GM23338 (cell line): Measurements from ENCODE around the gene CCDC106. TPM values are rescaled to one million over a fixed set of nuclear protein-coding genes. Genes with fewer than 3 reads are reported as not detected.

ENCODE experiments used
- ATAC-seq: fragments of 200-7000 bp; cut with Tn5 transposase; 3 replicates; pipeline ENCODE4 v1.9.1; 2020
- DNase-seq: peaks from one replicate; pipeline ENCODE4 v3.0.0-alpha.2; 2015; ENCODE audit warnings: low spot score
- H2AFZ ChIP-seq: fragments of 200-600 bp; sonication (generic); 2 replicates; pipeline ENCODE4 v1.8.0; 2016; ENCODE audit warnings: antibody characterized with exemption, mild to moderate bottlenecking, moderate library complexity
- H3F3A ChIP-seq: fragments of 200-600 bp; sonication (generic); replicated peaks from 2 replicates; pipeline ENCODE4 v1.8.0; 2017; ENCODE audit warnings: antibody characterized with exemption, mixed run types, low read depth
- H3K27ac ChIP-seq: fragments of 200-600 bp; sonication (generic); 2 replicates; pipeline ENCODE4 v1.6.1; 2016; ENCODE audit warnings: low read depth
- H3K27me3 ChIP-seq: fragments of 200-600 bp; sonication (generic); 2 replicates; pipeline ENCODE4 v1.8.0; 2016; ENCODE audit warnings: mild to moderate bottlenecking, mixed run types, moderate library complexity; ENCODE audit not compliant: insufficient read depth
- H3K36me3 ChIP-seq: fragments of 200-600 bp; sonication (generic); 2 replicates; pipeline ENCODE4 v1.8.0; 2016; ENCODE audit warnings: mild to moderate bottlenecking; ENCODE audit not compliant: insufficient read depth
- H3K4me1 ChIP-seq: fragments of 200-600 bp; sonication (generic); 2 replicates; pipeline ENCODE4 v1.8.0; 2016; ENCODE audit warnings: mild to moderate bottlenecking, moderate library complexity; ENCODE audit not compliant: insufficient read depth
- H3K4me2 ChIP-seq: fragments of 200-600 bp; sonication (generic); 2 replicates; pipeline ENCODE4 v1.7.1; 2017; ENCODE audit warnings: mixed run types
- H3K4me3 ChIP-seq: fragments of 200-600 bp; sonication (generic); 2 replicates; pipeline ENCODE4 v1.6.1; 2016; ENCODE audit warnings: mixed run types
- H3K79me2 ChIP-seq: fragments of 200-600 bp; sonication (generic); replicated peaks from 2 replicates; pipeline ENCODE4 v1.8.0; 2017; ENCODE audit warnings: mild to moderate bottlenecking; ENCODE audit not compliant: insufficient read depth
- H3K9me2 ChIP-seq: fragments of 200-600 bp; sonication (generic); 2 replicates; pipeline ENCODE4 v1.8.0; 2017; ENCODE audit not compliant: insufficient read depth
- H4K20me1 ChIP-seq: fragments of 200-600 bp; sonication (generic); replicated peaks from 2 replicates; pipeline ENCODE4 v1.8.0; 2017; ENCODE audit warnings: mild to moderate bottlenecking; ENCODE audit not compliant: insufficient read depth
- H3K27ac Mint-ChIP-seq: 2 replicates; pipeline ENCODE4 v1.8.0; 2020; ENCODE audit warnings: inconsistent platforms, mild to moderate bottlenecking, moderate library complexity, mixed read lengths
- H3K27me3 Mint-ChIP-seq: 3 replicates; pipeline ENCODE4 v1.8.0; 2022; ENCODE audit warnings: low read depth, mild to moderate bottlenecking, moderate library complexity, mixed read lengths, inconsistent platforms; ENCODE audit not compliant: insufficient read depth, poor library complexity
- H3K36me3 Mint-ChIP-seq: 3 replicates; pipeline ENCODE4 v1.8.0; 2021; ENCODE audit warnings: low read depth, mild to moderate bottlenecking, inconsistent platforms, moderate library complexity, mixed read lengths
- H3K4me1 Mint-ChIP-seq: 3 replicates; pipeline ENCODE4 v1.8.0; 2020; ENCODE audit warnings: mild to moderate bottlenecking, inconsistent platforms, mixed read lengths
- H3K4me3 Mint-ChIP-seq: 3 replicates; pipeline ENCODE4 v1.8.0; 2021; ENCODE audit warnings: moderate library complexity, mild to moderate bottlenecking, inconsistent platforms, mixed read lengths
- H3K9me3 Mint-ChIP-seq: 3 replicates; pipeline ENCODE4 v1.8.0; 2020; ENCODE audit warnings: moderate library complexity, mild to moderate bottlenecking, inconsistent platforms, mixed read lengths
- CREB1 ChIP-seq: fragments of 250-450 bp; sonication (Bioruptor Pico); IDR thresholded peaks from 2 replicates; pipeline ENCODE4 v1.5.0; 2020; ENCODE audit warnings: low read depth, mild to moderate bottlenecking, moderate library complexity
- JUNB ChIP-seq: IDR thresholded peaks from one replicate; pipeline ENCODE4 v1.6.1; 2016; ENCODE audit warnings: antibody characterized with exemption; ENCODE audit not compliant: unreplicated experiment
- NANOG ChIP-seq: IDR thresholded peaks from 2 replicates; pipeline ENCODE4 v1.6.1; 2016; ENCODE audit warnings: antibody characterized with exemption, borderline replicate concordance
- POLR2AphosphoS5 ChIP-seq: IDR thresholded peaks from 2 replicates; pipeline ENCODE4 v1.6.1; 2016; ENCODE audit warnings: antibody characterized with exemption, low read depth
- STAT1 ChIP-seq: IDR thresholded peaks from one replicate; pipeline ENCODE4 v1.6.1; 2016; ENCODE audit warnings: antibody characterized with exemption; ENCODE audit not compliant: unreplicated experiment
- ZNF114 ChIP-seq: fragments of 250-450 bp; sonication (Bioruptor Pico); IDR thresholded peaks from 2 replicates; pipeline ENCODE4 v1.5.0; 2020; ENCODE audit warnings: mild to moderate bottlenecking, moderate library complexity
- polyA plus RNA-seq: library from polyadenylated mRNA; unstranded; fragments of >200 nt; fragmentation: Nextera tagmentation; extraction: Ambion mirVana; gene quantifications from 2 replicates; pipeline ENCODE4 v1.2.1, GENCODE V29; 2016
- total RNA-seq: library from RNA; depleted of rRNA; stranded (reverse); fragments of >200 nt; shearing (Covaris generic); gene quantifications from 2 replicates; pipeline ENCODE4 v1.2.3, GENCODE V29; 2014
- TF ChIP-seq, protein P1 (sequence below): IDR thresholded peaks from 2 replicates; pipeline ENCODE4 v1.6.1; 2016; ENCODE audit warnings: antibody characterized with exemption
- TF ChIP-seq, protein P2 (sequence below): IDR thresholded peaks from one replicate; pipeline ENCODE4 v1.6.1; 2018; ENCODE audit warnings: antibody characterized with exemption; ENCODE audit not compliant: unreplicated experiment
- TF ChIP-seq, protein P3 (sequence below), 2 experiments: fragments of 200-600 bp in 1 of 2; sonication (generic) in 1 of 2; conservative IDR thresholded peaks; 2 replicates each; pipeline versions ENCODE4 v1.5.1 to v1.6.1; 2016 to 2017; ENCODE audit warnings: antibody characterized with exemption in 2 of 2, low read depth in 2 of 2, mild to moderate bottlenecking in 2 of 2, moderate library complexity in 1 of 2

The CCDC106 gene
- total and polyA plus RNA-seq, 2 experiments from 2014 or later: 12.0 to 17.6 TPM

DNA sequence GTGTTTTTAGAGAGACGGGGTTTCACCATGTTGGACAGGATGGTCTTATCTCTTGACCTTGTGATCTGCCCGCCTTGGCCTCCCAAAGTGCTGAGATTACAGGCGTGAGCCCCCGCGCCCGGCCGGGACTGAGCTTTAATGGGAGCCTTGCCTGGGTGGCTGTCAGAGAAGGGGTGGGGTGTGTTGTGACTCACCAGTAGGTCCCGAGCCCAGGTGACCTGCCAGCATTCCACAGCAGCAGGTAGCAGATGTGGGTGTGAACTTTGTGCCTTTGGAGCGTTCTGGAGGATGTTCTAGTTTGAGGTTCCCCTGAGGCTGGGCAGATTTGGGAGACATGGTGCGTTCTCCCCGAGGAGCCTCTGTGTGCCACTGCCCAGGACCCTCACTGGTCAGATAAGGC, 19.9 kb downstream of the CCDC106 start:
- H2AFZ ChIP-seq: no peak overlapping the region
- H3K9me2 ChIP-seq: no peaks in the 10 kb centered on the region
- Mint-ChIP-seq H3K4me1 (peaks cover 20% of the 10 kb centered on the region), H3K27me3 (peaks cover 38% of the 10 kb centered on the region), H3K4me3 (no peak overlapping the region), H3K36me3 (peaks cover 92% of the 10 kb centered on the region), H3K9me3 (peaks cover 5% of the 10 kb centered on the region; the same call in 1 of the 3 replicates), H3K27ac (no peak overlapping the region; the same call in 1 of the 2 replicates)
- peaks cover 30% of the 10 kb centered on the region for H3F3A ChIP-seq
- no peak overlapping the region for H3K4me2 ChIP-seq
- H3K79me2 ChIP-seq: peaks cover 78% of the 10 kb centered on the region
- H3K4me3 ChIP-seq: no peak overlapping the region
- peaks cover 39% of the 10 kb centered on the region for H4K20me1 ChIP-seq
- TF ChIP-seq STAT1: no peak
- TF ChIP-seq, protein P1, sequence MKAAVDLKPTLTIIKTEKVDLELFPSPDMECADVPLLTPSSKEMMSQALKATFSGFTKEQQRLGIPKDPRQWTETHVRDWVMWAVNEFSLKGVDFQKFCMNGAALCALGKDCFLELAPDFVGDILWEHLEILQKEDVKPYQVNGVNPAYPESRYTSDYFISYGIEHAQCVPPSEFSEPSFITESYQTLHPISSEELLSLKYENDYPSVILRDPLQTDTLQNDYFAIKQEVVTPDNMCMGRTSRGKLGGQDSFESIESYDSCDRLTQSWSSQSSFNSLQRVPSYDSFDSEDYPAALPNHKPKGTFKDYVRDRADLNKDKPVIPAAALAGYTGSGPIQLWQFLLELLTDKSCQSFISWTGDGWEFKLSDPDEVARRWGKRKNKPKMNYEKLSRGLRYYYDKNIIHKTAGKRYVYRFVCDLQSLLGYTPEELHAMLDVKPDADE: no peak
- no peak for TF ChIP-seq POLR2AphosphoS5
- peak overlapping the region; percentile 79; the same call in 1 of the 2 replicates for H3K27ac ChIP-seq
- ATAC-seq (no peak), DNase-seq (no peak)
- H3K36me3 ChIP-seq: peaks cover 32% of the 10 kb centered on the region
- peaks cover 12% of the 10 kb centered on the region for H3K4me1 ChIP-seq
- H3K27me3 ChIP-seq: no peaks in the 10 kb centered on the region

DNA sequence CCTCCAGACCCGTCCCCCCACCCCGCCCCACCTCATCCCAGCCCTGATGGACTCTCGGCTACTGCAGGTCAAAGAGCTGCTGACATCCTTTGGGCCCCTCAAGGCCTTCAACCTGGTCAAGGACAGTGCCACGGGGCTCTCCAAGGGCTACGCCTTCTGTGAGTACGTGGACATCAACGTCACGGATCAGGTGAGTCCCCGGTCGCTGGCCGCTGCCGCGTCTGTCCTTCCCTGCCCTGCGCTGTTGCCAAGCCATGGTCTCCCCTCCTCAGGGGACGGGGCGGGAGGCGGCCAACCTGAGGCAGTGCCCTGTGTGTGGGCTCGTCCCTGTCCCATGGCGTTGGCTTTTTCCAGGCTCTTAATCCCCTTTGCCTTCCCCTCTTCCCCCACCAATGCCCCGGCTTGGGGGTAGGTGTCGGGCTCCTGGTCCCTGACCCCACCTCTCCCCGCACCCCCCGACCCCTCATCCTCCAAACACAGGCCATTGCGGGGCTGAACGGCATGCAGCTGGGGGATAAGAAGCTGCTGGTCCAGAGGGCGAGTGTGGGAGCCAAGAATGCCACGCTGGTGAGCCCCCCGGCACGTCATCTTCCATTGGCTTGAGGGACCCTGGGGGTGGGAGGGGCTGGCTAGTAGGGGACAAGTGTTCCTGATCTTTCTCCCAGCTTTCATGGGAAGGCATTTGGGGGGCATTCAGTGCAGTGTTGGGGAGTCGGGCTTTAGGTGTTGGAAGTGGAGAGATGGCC, 20.8 kb downstream of the CCDC106 start:
- H3K9me3 Mint-ChIP-seq: peaks cover 5% of the 10 kb centered on the region; the same call in 1 of the 3 replicates
- H3K27me3 Mint-ChIP-seq: peaks cover 40% of the 10 kb centered on the region
- TF ChIP-seq JUNB (no peak), CREB1 (no peak), STAT1 (no peak), NANOG (no peak), ZNF114 (no peak)
- TF ChIP-seq, protein P2, sequence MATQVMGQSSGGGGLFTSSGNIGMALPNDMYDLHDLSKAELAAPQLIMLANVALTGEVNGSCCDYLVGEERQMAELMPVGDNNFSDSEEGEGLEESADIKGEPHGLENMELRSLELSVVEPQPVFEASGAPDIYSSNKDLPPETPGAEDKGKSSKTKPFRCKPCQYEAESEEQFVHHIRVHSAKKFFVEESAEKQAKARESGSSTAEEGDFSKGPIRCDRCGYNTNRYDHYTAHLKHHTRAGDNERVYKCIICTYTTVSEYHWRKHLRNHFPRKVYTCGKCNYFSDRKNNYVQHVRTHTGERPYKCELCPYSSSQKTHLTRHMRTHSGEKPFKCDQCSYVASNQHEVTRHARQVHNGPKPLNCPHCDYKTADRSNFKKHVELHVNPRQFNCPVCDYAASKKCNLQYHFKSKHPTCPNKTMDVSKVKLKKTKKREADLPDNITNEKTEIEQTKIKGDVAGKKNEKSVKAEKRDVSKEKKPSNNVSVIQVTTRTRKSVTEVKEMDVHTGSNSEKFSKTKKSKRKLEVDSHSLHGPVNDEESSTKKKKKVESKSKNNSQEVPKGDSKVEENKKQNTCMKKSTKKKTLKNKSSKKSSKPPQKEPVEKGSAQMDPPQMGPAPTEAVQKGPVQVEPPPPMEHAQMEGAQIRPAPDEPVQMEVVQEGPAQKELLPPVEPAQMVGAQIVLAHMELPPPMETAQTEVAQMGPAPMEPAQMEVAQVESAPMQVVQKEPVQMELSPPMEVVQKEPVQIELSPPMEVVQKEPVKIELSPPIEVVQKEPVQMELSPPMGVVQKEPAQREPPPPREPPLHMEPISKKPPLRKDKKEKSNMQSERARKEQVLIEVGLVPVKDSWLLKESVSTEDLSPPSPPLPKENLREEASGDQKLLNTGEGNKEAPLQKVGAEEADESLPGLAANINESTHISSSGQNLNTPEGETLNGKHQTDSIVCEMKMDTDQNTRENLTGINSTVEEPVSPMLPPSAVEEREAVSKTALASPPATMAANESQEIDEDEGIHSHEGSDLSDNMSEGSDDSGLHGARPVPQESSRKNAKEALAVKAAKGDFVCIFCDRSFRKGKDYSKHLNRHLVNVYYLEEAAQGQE: no peak
- TF ChIP-seq, protein P3, sequence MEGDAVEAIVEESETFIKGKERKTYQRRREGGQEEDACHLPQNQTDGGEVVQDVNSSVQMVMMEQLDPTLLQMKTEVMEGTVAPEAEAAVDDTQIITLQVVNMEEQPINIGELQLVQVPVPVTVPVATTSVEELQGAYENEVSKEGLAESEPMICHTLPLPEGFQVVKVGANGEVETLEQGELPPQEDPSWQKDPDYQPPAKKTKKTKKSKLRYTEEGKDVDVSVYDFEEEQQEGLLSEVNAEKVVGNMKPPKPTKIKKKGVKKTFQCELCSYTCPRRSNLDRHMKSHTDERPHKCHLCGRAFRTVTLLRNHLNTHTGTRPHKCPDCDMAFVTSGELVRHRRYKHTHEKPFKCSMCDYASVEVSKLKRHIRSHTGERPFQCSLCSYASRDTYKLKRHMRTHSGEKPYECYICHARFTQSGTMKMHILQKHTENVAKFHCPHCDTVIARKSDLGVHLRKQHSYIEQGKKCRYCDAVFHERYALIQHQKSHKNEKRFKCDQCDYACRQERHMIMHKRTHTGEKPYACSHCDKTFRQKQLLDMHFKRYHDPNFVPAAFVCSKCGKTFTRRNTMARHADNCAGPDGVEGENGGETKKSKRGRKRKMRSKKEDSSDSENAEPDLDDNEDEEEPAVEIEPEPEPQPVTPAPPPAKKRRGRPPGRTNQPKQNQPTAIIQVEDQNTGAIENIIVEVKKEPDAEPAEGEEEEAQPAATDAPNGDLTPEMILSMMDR (conservative IDR thresholded peaks at IDR 0.05; ENCODE audit: low read depth in 2 of 2): no peak

More for the DNA sequence above, 20.8 kb downstream of the CCDC106 start:
- no peaks in the 10 kb centered on the region for H3K27me3 ChIP-seq
- H3F3A ChIP-seq: peaks cover 38% of the 10 kb centered on the region
- H3K27ac ChIP-seq: no peak overlapping the region
- no peaks in the 10 kb centered on the region for H3K9me2 ChIP-seq
- peaks cover 39% of the 10 kb centered on the region for H4K20me1 ChIP-seq
- peaks cover 28% of the 10 kb centered on the region for H3K4me1 Mint-ChIP-seq
- ATAC-seq (no peak), DNase-seq (no peak)
- no peak overlapping the region for H3K4me3 ChIP-seq
- H3K4me3 Mint-ChIP-seq: no peak overlapping the region
- H3K4me2 ChIP-seq: no peak overlapping the region
- H3K36me3 ChIP-seq: peaks cover 24% of the 10 kb centered on the region
- H3K4me1 ChIP-seq: peaks cover 20% of the 10 kb centered on the region
- no peak overlapping the region for H2AFZ ChIP-seq
- no peak overlapping the region for H3K27ac Mint-ChIP-seq
- peaks cover 78% of the 10 kb centered on the region for H3K79me2 ChIP-seq
- H3K36me3 Mint-ChIP-seq: peaks cover 92% of the 10 kb centered on the region
